Peyer's patch (tissue), 4 donors: ENCODE measurements around the gene PARD6A.

Experiments
- POLR2A ChIP-seq, 2 donors: fragments of 450-650 bp; IDR thresholded peaks; one replicate each; pipeline ENCODE4 v1.5.1; 2017; ENCODE audit warnings: antibody characterized with exemption in 2 of 2, mild to moderate bottlenecking in 2 of 2, moderate library complexity in 2 of 2
- TF ChIP-seq, protein P1 (sequence below), 6 experiments: fragments of 450-650 bp in 4 of 6; fragments of 200-600 bp in 2 of 6; sonication (generic) in 1 of 6; IDR thresholded peaks; one replicate each; pipeline ENCODE4 v1.5.1; 2017 to 2019; ENCODE audit warnings: antibody characterized with exemption in 6 of 6, mild to moderate bottlenecking in 3 of 6, moderate library complexity in 1 of 6

DNA sequence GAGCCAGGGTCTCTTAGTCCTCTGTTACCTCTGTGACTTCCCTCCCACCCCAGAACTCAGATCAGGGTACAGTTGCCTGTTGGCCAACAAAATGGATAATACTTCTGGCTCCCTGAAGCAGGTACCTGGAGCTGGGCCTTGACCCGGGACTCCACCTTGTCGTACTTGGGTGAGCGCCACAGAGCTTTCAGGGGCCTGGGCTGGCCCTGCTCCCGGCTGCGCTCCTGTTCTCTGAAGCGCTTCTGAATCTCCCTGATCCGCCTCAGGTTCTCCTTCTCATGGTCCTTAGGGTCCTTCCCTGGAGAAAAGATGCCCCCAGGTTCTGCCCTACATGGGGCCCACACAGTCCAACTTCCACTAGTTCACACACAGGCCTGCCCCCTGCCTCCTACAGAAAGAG, 4.1 kb downstream of the PARD6A start:
- TF ChIP-seq, protein P1, sequence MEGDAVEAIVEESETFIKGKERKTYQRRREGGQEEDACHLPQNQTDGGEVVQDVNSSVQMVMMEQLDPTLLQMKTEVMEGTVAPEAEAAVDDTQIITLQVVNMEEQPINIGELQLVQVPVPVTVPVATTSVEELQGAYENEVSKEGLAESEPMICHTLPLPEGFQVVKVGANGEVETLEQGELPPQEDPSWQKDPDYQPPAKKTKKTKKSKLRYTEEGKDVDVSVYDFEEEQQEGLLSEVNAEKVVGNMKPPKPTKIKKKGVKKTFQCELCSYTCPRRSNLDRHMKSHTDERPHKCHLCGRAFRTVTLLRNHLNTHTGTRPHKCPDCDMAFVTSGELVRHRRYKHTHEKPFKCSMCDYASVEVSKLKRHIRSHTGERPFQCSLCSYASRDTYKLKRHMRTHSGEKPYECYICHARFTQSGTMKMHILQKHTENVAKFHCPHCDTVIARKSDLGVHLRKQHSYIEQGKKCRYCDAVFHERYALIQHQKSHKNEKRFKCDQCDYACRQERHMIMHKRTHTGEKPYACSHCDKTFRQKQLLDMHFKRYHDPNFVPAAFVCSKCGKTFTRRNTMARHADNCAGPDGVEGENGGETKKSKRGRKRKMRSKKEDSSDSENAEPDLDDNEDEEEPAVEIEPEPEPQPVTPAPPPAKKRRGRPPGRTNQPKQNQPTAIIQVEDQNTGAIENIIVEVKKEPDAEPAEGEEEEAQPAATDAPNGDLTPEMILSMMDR (IDR thresholded peaks at IDR 0.05): no peak
- no peak for TF ChIP-seq POLR2A (IDR thresholded peaks at IDR 0.05)
